LNCAP (cell line): ENCODE results near the gene CRISP1.

ENCODE experiments used
- TF ChIP-seq, protein P1 (sequence below): fragments of 450-650 bp; IDR thresholded peaks from 2 replicates; pipeline ENCODE4 v1.5.1; 2017; ENCODE audit warnings: mild to moderate bottlenecking

CRISP1 gene

GRCh38 chr6:49801525-49801924, 64.8 kb downstream of the CRISP1 start:
- TF ChIP-seq, protein P1, sequence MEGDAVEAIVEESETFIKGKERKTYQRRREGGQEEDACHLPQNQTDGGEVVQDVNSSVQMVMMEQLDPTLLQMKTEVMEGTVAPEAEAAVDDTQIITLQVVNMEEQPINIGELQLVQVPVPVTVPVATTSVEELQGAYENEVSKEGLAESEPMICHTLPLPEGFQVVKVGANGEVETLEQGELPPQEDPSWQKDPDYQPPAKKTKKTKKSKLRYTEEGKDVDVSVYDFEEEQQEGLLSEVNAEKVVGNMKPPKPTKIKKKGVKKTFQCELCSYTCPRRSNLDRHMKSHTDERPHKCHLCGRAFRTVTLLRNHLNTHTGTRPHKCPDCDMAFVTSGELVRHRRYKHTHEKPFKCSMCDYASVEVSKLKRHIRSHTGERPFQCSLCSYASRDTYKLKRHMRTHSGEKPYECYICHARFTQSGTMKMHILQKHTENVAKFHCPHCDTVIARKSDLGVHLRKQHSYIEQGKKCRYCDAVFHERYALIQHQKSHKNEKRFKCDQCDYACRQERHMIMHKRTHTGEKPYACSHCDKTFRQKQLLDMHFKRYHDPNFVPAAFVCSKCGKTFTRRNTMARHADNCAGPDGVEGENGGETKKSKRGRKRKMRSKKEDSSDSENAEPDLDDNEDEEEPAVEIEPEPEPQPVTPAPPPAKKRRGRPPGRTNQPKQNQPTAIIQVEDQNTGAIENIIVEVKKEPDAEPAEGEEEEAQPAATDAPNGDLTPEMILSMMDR, result no peak

DNA sequence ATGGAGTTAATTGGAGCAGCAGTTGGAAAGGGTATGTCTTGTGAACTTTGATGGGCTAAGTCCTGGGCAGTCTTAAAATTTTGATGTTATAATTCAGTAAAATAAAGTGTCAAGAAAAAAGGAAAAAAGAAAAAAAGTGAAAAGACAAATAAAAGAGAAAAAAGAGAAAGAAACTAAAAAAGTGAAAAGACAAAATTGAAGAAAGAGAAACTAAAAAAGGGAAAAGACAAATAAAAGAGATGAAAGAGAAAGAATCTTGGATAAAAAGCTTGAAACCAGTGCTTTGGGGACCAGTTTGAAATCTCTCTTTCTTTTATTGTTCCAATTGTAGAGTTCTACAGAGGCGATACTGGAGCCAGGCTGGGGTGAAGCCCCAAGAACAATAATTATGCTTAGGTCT, 67.2 kb downstream of the CRISP1 start:
- TF ChIP-seq, protein P1, result no peak

DNA sequence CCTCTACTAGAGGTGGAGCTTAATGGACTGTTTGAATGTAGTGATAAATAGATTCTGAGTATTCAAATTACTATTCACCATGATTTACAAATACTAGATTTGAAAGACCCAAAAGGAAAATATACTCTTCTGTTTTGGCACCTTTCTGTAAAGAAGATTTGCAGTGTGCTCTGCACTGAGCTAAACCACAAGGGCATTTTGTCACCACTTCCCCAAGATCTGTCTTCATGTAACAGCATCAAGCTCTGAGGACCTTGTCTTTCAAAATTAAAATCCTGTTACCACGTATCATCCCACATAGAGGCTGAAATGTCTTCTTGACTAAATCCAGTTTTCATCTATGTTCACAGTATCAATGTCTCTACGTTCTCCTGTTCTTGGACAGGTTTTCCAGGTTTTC, 76.0 kb downstream of the CRISP1 start:
- TF ChIP-seq, protein P1, result no peak

DNA sequence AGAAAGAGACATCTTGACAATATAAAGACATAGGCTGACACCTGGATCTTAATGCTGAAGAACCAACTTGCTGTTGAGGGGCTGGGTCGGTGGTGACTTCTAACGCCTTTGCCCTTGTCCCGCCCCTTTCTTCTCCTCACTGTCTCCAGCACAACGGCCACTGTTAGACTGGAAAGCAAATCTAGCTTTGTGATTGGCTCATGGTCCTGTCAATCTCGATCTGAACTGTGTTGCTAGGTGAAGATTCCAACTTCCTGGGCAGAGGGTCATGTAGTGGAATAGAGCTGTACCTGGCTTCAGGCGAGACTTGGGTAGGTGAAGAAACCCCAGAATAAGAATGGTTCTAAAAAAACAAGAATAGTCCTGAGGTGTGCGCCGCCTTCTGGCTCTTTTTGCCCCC, 79.2 kb downstream of the CRISP1 start, which contains the start of gene PGK2:
TSS of gene PGK2 (minus strand) at position 110 of the 400 bp plus-strand sequence. CDS start at position 12, 98 bp downstream.
- TF ChIP-seq, protein P1, result no peak

- TF ChIP-seq, protein P1, result no peak
These were observed 82.1 kb downstream of the CRISP1 start for GRCh38 chr6:49784272-49784671.
